ENCODE results near the gene VPS51.

The VPS51 gene

GRCh38 chr11:65095974-65096806, at the start of gene VPS51:
Gene VPS51, plus strand, starts transcription at chr11:65096214. Its CDS starts 37 bp downstream, at chr11:65096251.
- no peaks in the 10 kb centered on the region for H3K9me3 ChIP-seq (ENCODE audit: insufficient read depth, low read length)
- TF ChIP-seq YY1 (IDR thresholded peaks at IDR 0.05; ENCODE audit: insufficient read depth, insufficient read length), result peak; percentile 74
- TF ChIP-seq ZNF274 (IDR thresholded peaks at IDR 0.05; ENCODE audit: low read depth, low read length), result no peak
- TF ChIP-seq SUZ12 (IDR thresholded peaks at IDR 0.05; ENCODE audit: extremely low read depth, insufficient read depth, insufficient read length), result no peak
- peak within 1 kb of the TSS; percentile 56 for H3K4me3 ChIP-seq (ENCODE audit: insufficient read length, low read depth)
- H3K9ac ChIP-seq (ENCODE audit: insufficient read length, low read depth), result peak within 1 kb of the TSS; percentile 86
- no peaks in the 10 kb centered on the region for H3K4me1 ChIP-seq (ENCODE audit: insufficient read depth, insufficient read length)
- H3K27me3 ChIP-seq (ENCODE audit: insufficient read depth, insufficient read length), result no peaks in the 10 kb centered on the region
- peaks cover 26% of the 10 kb centered on the region for H3K36me3 ChIP-seq (ENCODE audit: insufficient read depth, insufficient read length, low read length)
- peak; percentile 87 for DNase-seq (ENCODE audit: low read depth, low spot score)

GRCh38 chr11:65047581-65048422, 48.2 kb upstream of the VPS51 start:
- DNase-seq (ENCODE audit: low read depth, low spot score), result no peak
- no peak overlapping the region for H3K4me3 ChIP-seq (ENCODE audit: insufficient read length, low read depth)
- H3K9me3 ChIP-seq (ENCODE audit: insufficient read depth, low read length), result no peaks in the 10 kb centered on the region
- no peak overlapping the region for H3K9ac ChIP-seq (ENCODE audit: insufficient read length, low read depth)
- no peak for TF ChIP-seq SUZ12 (IDR thresholded peaks at IDR 0.05; ENCODE audit: extremely low read depth, insufficient read depth, insufficient read length)
- no peak for TF ChIP-seq ZNF274 (IDR thresholded peaks at IDR 0.05; ENCODE audit: low read depth, low read length)
- no peak for TF ChIP-seq YY1 (IDR thresholded peaks at IDR 0.05; ENCODE audit: insufficient read depth, insufficient read length)
- H3K4me1 ChIP-seq (ENCODE audit: insufficient read depth, insufficient read length), result peaks cover 12% of the 10 kb centered on the region
- peaks cover 42% of the 10 kb centered on the region for H3K36me3 ChIP-seq (ENCODE audit: insufficient read depth, insufficient read length, low read length)
- H3K27me3 ChIP-seq (ENCODE audit: insufficient read depth, insufficient read length), result no peaks in the 10 kb centered on the region

- Histone ChIP-seq H3K4me1 (ENCODE audit: insufficient read depth, insufficient read length) (peaks cover 6% of the 10 kb centered on the region), H3K27me3 (ENCODE audit: insufficient read depth, insufficient read length) (no peaks in the 10 kb centered on the region), H3K9me3 (ENCODE audit: insufficient read depth, low read length) (no peaks in the 10 kb centered on the region), H3K4me3 (ENCODE audit: insufficient read length, low read depth) (no peak overlapping the region), H3K9ac (ENCODE audit: insufficient read length, low read depth) (no peak overlapping the region), H3K36me3 (ENCODE audit: insufficient read depth, insufficient read length, low read length) (peaks cover 7% of the 10 kb centered on the region)
- DNase-seq (ENCODE audit: low read depth, low spot score), result no peak
- no peak for TF ChIP-seq ZNF274 (IDR thresholded peaks at IDR 0.05; ENCODE audit: low read depth, low read length)
- no peak for TF ChIP-seq YY1 (IDR thresholded peaks at IDR 0.05; ENCODE audit: insufficient read depth, insufficient read length)
- no peak for TF ChIP-seq SUZ12 (IDR thresholded peaks at IDR 0.05; ENCODE audit: extremely low read depth, insufficient read depth, insufficient read length)
Measured at GRCh38 chr11:65051398-65051858, 44.6 kb upstream of the VPS51 start.

DNA sequence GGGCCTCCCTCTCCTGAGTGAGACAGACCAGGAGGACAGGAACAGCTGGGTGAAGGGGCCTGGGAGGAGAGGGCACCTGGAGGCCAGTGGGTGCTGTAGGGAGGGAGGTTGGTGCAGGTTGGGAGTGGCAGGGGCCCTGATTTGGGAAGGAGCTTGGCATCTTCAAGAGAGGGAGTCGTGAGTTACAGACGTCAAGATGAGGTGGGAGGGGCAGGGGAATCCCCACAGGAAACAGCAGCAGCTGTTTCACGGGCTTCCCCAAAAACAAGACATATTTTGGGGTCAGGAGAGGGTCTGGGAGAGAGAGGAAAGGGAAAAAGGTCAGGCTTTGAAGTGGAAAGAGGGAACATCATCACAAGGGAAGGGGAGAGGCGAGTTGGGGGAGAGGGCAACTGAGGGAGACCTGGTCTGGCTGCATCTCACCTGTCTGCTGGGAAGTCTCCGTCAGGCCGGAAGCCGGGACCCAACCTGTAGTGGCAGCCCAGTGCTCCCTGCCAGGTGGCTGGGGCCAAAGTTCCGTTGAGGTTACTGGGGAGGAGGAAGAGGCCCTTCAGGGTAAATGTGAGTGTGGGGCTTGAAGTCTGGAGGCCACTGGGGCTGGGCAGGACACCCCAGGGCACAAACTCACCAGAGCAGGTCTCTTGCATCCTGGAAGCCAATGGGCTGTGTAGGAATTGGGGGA, 42.0 kb upstream of the VPS51 start:
- no peak for DNase-seq (ENCODE audit: low read depth, low spot score)
- TF ChIP-seq SUZ12 (IDR thresholded peaks at IDR 0.05; ENCODE audit: extremely low read depth, insufficient read depth, insufficient read length), result no peak
- TF ChIP-seq YY1 (IDR thresholded peaks at IDR 0.05; ENCODE audit: insufficient read depth, insufficient read length), result no peak
- TF ChIP-seq ZNF274 (IDR thresholded peaks at IDR 0.05; ENCODE audit: low read depth, low read length), result no peak
- Histone ChIP-seq H3K4me3 (ENCODE audit: insufficient read length, low read depth) (no peak overlapping the region), H3K36me3 (ENCODE audit: insufficient read depth, insufficient read length, low read length) (no peaks in the 10 kb centered on the region), H3K4me1 (ENCODE audit: insufficient read depth, insufficient read length) (peaks cover 4% of the 10 kb centered on the region), H3K9me3 (ENCODE audit: insufficient read depth, low read length) (no peaks in the 10 kb centered on the region), H3K9ac (ENCODE audit: insufficient read length, low read depth) (no peak overlapping the region), H3K27me3 (ENCODE audit: insufficient read depth, insufficient read length) (no peaks in the 10 kb centered on the region)

DNA sequence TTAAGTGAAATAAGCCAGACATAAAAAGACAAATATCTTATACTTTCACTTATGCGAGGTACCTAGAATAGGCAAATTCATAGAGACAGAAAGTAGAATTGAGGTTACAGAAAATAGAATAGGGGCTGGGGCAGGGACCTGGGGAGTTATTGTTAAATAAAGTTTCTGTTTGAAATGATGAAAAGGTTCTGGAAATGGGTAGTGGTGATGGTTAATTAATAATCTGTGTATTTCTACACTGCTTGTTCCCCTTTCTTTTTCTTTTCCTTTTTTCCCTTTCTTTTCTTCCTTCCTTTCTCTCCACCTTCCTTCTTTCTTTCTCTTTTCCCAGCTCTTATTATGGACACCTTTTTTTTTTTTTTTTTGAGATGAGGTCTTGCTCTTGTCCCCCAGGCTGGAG, 40.5 kb upstream of the VPS51 start:
- peaks cover 4% of the 10 kb centered on the region for H3K4me1 ChIP-seq (ENCODE audit: insufficient read depth, insufficient read length)
- TF ChIP-seq YY1 (IDR thresholded peaks at IDR 0.05; ENCODE audit: insufficient read depth, insufficient read length) (no peak), ZNF274 (IDR thresholded peaks at IDR 0.05; ENCODE audit: low read depth, low read length) (no peak), SUZ12 (IDR thresholded peaks at IDR 0.05; ENCODE audit: extremely low read depth, insufficient read depth, insufficient read length) (no peak)
- no peaks in the 10 kb centered on the region for H3K9me3 ChIP-seq (ENCODE audit: insufficient read depth, low read length)
- no peak for DNase-seq (ENCODE audit: low read depth, low spot score)
- no peak overlapping the region for H3K9ac ChIP-seq (ENCODE audit: insufficient read length, low read depth)
- no peaks in the 10 kb centered on the region for H3K27me3 ChIP-seq (ENCODE audit: insufficient read depth, insufficient read length)
- H3K36me3 ChIP-seq (ENCODE audit: insufficient read depth, insufficient read length, low read length), result no peaks in the 10 kb centered on the region
- no peak overlapping the region for H3K4me3 ChIP-seq (ENCODE audit: insufficient read length, low read depth)

GRCh38 chr11:65056999-65057398, 39.0 kb upstream of the VPS51 start:
- H3K9ac ChIP-seq (ENCODE audit: insufficient read length, low read depth), result no peak overlapping the region
- DNase-seq (ENCODE audit: low read depth, low spot score), result no peak
- no peak overlapping the region for H3K4me3 ChIP-seq (ENCODE audit: insufficient read length, low read depth)
- H3K4me1 ChIP-seq (ENCODE audit: insufficient read depth, insufficient read length), result peaks cover 4% of the 10 kb centered on the region
- TF ChIP-seq SUZ12 (IDR thresholded peaks at IDR 0.05; ENCODE audit: extremely low read depth, insufficient read depth, insufficient read length) (no peak), ZNF274 (IDR thresholded peaks at IDR 0.05; ENCODE audit: low read depth, low read length) (no peak), YY1 (IDR thresholded peaks at IDR 0.05; ENCODE audit: insufficient read depth, insufficient read length) (no peak)
- H3K9me3 ChIP-seq (ENCODE audit: insufficient read depth, low read length), result no peaks in the 10 kb centered on the region
- no peaks in the 10 kb centered on the region for H3K36me3 ChIP-seq (ENCODE audit: insufficient read depth, insufficient read length, low read length)
- H3K27me3 ChIP-seq (ENCODE audit: insufficient read depth, insufficient read length), result no peaks in the 10 kb centered on the region

All from NT2/D1 (cell line).